IPS DF 19.7 (cell line): ENCODE results near the gene RSPH6A.
A peak's percentile ranks its signal among the peaks of the same experiment; 100 is the strongest.

Experiments used
- DNase-seq: peaks from one replicate; pipeline ENCODE4 v3.0.0-alpha.2; 2013; ENCODE audit warnings: low read depth, low spot score

The RSPH6A gene

GRCh38 chr19:45825917-45826893 is 11.1 kb upstream of the RSPH6A start:
- no peak for DNase-seq

DNA sequence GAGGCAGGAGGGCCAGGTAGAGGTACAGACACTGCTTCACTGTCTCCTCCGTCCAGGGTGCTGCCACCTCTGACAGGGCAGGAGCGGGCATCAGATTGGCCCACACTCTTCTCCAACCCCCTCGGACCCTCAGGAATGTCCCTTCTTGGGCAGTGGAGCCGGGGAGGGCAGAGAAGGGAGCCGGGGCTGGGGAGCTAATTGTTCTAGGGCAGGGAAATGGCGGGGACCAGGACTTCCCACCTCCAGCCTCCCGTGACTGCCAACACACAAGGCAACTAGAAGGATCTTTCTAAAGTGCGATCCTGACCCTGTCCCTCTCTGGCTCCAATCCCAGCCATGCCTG is 10.1 kb upstream of the RSPH6A start:
- DNase-seq: no peak

DNA sequence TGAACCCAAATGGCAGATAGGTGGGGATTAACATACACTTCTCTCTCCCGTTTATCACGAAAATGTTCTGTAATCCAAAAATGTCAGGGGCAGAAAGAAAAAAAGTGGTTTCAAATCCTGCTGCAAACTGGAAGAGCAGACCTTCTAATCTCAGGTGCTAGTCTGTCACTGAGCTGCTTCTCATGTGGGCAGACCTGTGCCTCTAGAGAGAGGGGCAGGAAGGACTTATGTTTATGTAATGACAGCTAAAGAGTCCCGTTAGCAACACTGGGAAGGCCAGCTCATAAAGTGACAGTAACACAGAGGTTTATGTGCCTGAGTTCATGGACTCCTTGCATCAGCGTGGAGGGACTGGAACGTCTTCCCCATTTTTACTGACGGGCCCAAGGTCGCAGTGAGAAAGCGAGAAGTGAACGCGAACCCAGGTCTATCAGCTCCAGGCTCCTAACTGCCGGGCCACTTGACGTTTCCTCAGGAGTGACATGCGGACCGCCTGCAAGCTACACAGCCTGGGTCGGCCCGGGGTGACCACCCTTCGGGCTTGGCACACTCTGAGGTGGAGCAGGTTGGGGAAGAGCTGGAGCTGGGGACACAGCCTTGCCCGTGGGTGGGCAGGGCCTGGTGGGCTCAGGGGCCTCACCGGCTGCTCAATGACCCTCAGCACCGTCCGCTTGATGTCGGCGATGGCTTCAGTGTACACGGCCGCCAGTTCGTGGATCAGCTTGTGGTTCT is 9.6 kb upstream of the RSPH6A start:
- no peak for DNase-seq

DNA sequence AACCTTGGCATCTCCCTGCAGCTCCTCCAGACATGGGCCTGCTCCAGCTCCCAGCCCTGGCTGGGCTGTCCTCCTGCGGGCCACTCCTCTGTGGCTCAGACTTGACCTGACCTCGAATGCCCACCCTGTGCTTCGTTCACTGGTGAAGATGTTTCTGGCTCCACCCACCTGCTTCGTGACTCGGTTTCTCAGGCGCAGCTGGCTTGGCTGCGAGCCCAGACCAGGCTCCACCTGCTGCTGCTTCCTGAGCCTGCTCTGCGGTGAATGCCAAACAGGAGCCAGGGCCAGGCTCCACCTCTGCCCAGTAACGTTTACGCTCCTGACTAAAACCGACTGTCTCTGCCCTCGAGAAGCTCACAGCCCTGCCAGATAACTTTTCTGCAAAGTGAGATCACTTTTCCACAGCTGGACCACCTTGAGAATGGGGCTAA is 8.9 kb upstream of the RSPH6A start:
- no peak for DNase-seq

DNA sequence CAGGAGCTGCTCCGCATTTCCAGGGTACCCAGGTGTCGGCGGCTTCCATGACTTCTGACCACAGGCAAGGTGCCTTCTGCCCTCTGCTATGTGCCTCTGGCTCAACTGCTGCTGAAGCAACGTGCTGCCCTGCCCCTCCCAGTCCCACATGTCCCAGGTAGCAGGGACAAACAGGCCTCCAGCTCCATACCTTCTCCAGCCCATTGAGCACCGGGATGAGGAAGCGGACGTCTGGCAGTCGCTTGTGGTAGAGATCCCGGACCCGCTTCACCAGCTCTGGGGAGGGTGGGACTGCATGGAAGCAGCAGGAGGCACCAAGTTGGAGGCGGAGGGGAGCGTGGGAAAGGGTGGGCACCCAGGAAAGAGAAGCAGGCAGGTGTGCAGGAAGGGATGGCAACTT is 8.1 kb upstream of the RSPH6A start:
- no peak for DNase-seq

GRCh38 chr19:45822716-45823115 is 7.6 kb upstream of the RSPH6A start:
- no peak for DNase-seq

GRCh38 chr19:45821570-45821969 is 6.5 kb upstream of the RSPH6A start:
- no peak for DNase-seq

DNA sequence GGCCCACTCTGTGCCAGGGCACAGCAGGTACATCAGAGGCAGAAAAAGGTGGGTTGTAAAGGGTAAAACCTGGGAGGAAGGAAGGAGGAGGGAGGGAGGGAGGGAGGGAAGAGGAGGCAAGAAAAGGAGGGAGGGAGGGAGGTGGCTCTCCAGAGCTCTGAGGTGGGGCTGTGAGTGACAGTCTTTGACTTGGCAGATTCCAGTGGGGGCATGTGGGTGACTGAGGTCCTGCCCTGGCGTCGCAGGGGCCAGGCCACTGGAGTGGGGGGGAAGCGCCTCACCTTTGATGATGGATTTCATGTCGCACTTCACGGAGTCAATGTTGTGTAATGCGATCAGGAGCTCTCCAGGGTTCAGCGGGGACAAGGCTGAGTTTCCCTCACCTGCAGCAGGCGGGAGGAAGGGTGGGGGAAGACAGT is 6.0 kb upstream of the RSPH6A start:
- DNase-seq: no peak

DNA sequence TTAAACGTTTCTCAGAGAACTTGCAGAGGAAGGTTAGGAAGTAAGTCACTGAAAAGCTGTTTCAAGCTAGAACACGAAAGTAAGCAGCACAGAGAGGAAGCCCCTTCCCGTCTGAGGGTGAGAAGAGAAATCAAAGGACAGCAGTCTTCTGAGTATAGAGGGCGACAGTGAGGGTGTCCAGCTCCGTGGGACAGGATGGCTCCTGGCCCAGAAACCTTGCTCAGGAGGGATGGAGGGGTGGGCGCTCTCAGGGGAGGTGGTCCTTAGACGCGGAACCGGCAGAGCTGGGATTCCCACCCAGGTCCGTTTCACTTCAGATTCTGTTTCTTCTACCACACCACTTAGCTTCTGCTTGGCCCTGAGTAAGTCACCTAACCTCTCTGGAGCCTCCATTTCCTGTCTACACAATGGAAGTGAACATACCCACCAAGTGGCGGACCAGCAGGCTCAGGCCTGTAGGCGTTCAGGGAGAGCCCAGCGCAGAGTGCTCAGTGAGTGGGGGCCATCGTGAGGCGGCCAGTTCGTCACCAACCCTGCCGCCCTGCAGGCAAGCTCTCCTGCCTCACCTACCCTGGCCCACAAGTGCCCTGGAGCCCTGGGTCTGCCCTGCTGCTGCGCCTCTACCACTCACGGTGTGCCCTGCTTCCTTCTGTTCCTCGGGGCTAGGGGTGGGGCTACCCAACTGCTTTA is 5.5 kb upstream of the RSPH6A start:
- DNase-seq: no peak

DNA sequence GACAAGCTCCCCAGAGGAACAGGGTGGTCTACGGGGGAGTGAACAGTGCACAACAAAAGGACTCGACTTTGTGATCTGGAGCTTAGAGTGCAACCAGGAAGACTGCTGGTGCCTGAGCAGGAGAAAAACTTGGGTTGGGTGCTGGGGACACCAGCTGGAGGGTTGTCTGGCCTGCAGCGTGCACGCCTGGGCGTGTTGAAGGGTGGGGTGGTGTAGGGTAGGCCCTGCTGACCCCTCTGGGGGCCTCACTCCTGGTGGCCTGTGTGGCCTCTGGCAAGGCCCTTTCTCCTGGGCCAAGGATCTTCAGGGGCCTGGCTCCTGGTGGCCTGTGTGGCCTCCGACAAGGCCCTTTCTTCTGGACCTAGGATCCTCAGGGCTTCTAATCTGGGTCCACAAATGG is 4.7 kb upstream of the RSPH6A start:
- DNase-seq: no peak

DNA sequence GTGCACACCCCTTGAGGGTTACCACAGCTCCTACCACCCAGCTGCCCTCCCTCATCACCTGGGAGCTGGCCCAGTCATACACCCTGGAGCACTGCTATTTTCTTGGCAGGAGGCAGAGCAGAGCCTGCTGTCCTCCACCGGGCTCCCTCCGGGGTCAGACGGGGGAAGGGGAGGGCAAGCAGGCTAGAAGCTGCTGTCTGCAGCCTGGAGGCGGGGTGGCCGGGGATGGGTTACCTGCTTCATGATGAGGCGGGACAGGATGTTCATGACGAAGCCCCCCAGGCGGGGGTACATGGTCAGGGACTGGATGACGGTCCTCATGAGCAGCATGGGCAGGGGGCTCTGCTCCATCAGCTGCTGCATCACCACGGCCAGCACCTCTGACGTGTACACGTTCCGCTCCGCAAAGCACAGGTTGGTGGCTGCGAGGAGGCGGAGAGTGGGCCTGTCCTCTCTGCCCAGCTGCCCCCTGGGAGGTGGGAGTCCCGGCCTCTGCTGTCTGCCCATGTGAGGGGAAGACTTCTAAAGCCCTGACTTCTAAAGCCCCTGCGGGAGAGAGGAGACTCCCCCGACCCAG is 2.7 kb upstream of the RSPH6A start:
- DNase-seq: no peak

GRCh38 chr19:45817010-45817724 is 2.1 kb upstream of the RSPH6A start:
- DNase-seq: peak; percentile 86

DNA sequence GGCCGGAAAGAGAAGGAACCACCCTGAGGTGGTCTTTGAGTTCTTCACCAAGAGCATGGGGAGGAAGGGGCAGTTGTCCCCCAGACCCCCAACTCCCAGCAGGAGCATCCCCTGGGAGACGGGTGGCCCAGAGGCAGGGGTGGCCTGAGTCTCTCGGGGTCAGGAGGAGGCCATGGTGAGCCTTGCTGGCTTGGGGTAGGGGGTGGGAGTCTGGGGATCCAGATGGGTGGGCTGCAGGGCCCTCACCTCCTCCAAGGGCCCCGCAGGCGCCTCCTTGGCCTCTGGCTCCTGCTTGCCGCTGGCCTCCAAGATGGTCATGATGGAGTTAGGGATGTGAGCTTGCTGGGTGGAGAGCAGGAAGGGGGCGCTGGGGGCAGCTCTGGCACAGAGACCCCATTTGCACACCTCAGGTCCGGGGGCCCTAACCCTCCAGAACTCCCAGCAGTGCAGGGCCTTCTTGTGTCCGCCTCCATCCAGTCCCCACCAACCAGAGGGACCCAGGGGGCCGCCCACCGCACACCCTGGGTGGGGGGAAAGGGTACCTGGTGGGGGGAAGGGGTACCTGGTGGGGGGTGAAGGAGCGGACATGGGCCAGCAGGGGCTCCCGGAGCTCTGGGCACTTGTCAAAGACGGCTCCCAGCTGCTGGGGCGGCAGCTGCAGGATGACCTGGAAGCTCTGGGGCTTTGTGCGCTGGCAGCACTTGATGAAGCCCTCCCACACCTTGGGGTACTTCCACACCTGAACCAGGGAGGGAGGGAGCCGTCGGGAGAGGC is 1.3 kb upstream of the RSPH6A start:
- no peak for DNase-seq

GRCh38 chr19:45815481-45816216 is 541 bp upstream of the RSPH6A start:
- peak; percentile 64 for DNase-seq

DNA sequence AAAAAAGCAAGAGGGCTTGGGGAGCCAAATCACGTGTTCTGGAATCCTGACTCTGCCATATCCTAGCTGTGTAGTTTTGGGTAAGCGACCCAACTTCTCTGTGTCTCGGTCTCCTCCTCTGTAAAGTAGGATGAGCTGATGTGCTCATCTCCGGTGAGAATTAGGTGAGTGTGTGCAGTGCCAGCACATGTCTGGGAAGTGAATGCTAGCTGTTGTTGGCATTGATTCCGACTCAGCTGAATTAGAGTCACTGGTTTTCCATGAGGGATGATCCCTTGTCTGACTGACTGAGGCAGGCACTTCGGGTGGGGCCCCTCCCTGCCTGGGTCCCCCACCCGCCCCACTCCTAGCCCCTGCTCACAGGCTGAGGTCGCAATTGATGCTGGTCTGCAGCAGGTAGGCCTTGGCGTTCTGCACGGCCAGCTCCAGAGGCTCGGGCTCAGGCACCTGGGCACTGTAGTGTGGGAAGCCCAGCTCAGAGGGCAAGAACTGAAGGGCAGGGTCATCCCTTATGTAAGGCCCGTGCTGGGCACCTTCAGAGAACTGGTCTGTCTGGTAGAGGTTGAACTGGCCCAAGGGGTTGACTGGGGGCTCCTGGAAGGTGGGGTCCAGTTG is 835 bp downstream of the RSPH6A start:
- DNase-seq: no peak

GRCh38 chr19:45812297-45812696 is 2.8 kb downstream of the RSPH6A start:
- no peak for DNase-seq

- no peak for DNase-seq
Measured at GRCh38 chr19:45809643-45810159, 5.4 kb downstream of the RSPH6A start.

GRCh38 chr19:45805719-45806118 is 9.4 kb downstream of the RSPH6A start:
- no peak for DNase-seq

DNA sequence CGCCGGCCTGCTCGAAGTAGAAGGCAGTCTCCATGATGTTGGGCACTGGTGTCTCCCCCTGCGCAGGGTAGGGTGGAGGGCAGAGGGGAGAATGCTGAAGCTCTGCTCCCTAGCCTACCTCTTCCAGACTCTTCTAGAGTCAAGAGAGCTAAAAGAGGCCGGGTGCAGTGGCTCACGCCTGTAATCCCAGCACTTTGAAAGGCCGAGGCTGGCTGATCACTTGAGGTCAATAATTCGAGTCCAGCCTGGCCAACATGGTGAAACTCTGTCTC is 10.2 kb downstream of the RSPH6A start:
- DNase-seq: no peak
